ENCODE results near the gene HIVEP1. TPM values are rescaled to one million over a fixed set of nuclear protein-coding genes. Genes with fewer than 3 reads are reported as not detected.

HIVEP1 gene
- total RNA-seq, 1 experiment from 2014 or later: 24.3 TPM

GRCh38 chr6:12039540-12040459, 27.7 kb downstream of the HIVEP1 start:
- no peak for TF ChIP-seq AR (CRISPR knock-in tag; IDR thresholded peaks at IDR 0.05)
- TF ChIP-seq ZNF423 (CRISPR knock-in tag; IDR thresholded peaks at IDR 0.05): peak; percentile 98
- Mint-ChIP-seq H3K4me1 (peaks cover 51% of the 10 kb centered on the region), H3K36me3 (peaks cover 7% of the 10 kb centered on the region; the same call in 1 of the 2 replicates), H3K9me3 (0 out of 2 replicates have a peak, but pooled peaks cover 4% of the 10 kb centered on the region), H3K4me3 (no peak overlapping the region), H3K27me3 (ENCODE audit: low read depth) (no peaks in the 10 kb centered on the region), H3K27ac (peak overlapping the region; percentile 93)
- ChIA-PET POLR2A (interaction anchor here (1.0 kb wide), 1 partner anchor 27 kb away, joined by 3 read pairs; no protein-coding TSS in a partner anchor), CTCF (no interaction called here)
- peak; percentile 64 for ATAC-seq
- no peak for DNase-seq (ENCODE audit: low spot score)

GRCh38 chr6:12047304-12047703, 35.2 kb downstream of the HIVEP1 start:
- Mint-ChIP-seq H3K27me3 (ENCODE audit: low read depth) (no peaks in the 10 kb centered on the region), H3K36me3 (no peaks in the 10 kb centered on the region), H3K4me1 (peaks cover 18% of the 10 kb centered on the region), H3K27ac (peak overlapping the region; percentile 46), H3K9me3 (no peaks in the 10 kb centered on the region), H3K4me3 (no peak overlapping the region)
- no peak for ATAC-seq
- CTCF ChIA-PET: no interaction called here
- DNase-seq (ENCODE audit: low spot score): no peak
- no peak for TF ChIP-seq MAX (CRISPR knock-in tag; IDR thresholded peaks at IDR 0.05)
- POLR2A ChIA-PET: no interaction called here

GRCh38 chr6:12047792-12048432, 35.8 kb downstream of the HIVEP1 start:
- peak overlapping the region; percentile 46 for H3K27ac Mint-ChIP-seq

More at GRCh38 chr6:12047792-12048432, 35.8 kb downstream of the HIVEP1 start:
- DNase-seq (ENCODE audit: low spot score): no peak
- Mint-ChIP-seq H3K4me3 (no peak overlapping the region), H3K9me3 (no peaks in the 10 kb centered on the region), H3K36me3 (no peaks in the 10 kb centered on the region), H3K27me3 (ENCODE audit: low read depth) (no peaks in the 10 kb centered on the region), H3K4me1 (peaks cover 17% of the 10 kb centered on the region)
- ChIA-PET POLR2A (no interaction called here), CTCF (no interaction called here)
- no peak for ATAC-seq
- TF ChIP-seq JAZF1 (CRISPR knock-in tag; IDR thresholded peaks at IDR 0.05) (no peak), NR2C2 (CRISPR knock-in tag; IDR thresholded peaks at IDR 0.05) (no peak), PRDM15 (CRISPR knock-in tag; IDR thresholded peaks at IDR 0.05) (no peak), ZNF263 (CRISPR knock-in tag; IDR thresholded peaks at IDR 0.05; ENCODE audit: low read depth) (no peak), ZMAT4 (CRISPR knock-in tag; IDR thresholded peaks at IDR 0.05) (no peak), HMGXB4 (CRISPR knock-in tag; IDR thresholded peaks at IDR 0.05) (no peak), ZBTB21 (CRISPR knock-in tag; IDR thresholded peaks at IDR 0.05; ENCODE audit: borderline replicate concordance) (no peak), KAT7 (CRISPR knock-in tag; IDR thresholded peaks at IDR 0.05; ENCODE audit: borderline replicate concordance) (no peak), MYBL2 (CRISPR knock-in tag; IDR thresholded peaks at IDR 0.05) (no peak), SOX15 (CRISPR knock-in tag; IDR thresholded peaks at IDR 0.05) (no peak)

All from WTC11 (cell line).